Dendritic cell treated with granulocyte-macrophage colony-stimulating factor and Interleukin-4, amounts not matched to agents 40 ng/mL and 50 ng/mL, for 4 days (primary cell): ENCODE results near the gene TOR4A.

Experiments
- H3K27ac Mint-ChIP-seq: one replicate; pipeline ENCODE4 v1.8.0; 2022; ENCODE audit warnings: mild to moderate bottlenecking, mixed read lengths
- H3K27me3 Mint-ChIP-seq: one replicate; pipeline ENCODE4 v1.8.0; 2022; ENCODE audit warnings: mild to moderate bottlenecking, mixed read lengths
- H3K36me3 Mint-ChIP-seq: one replicate; pipeline ENCODE4 v1.8.0; 2022; ENCODE audit warnings: low read depth, mixed read lengths
- H3K4me1 Mint-ChIP-seq: one replicate; pipeline ENCODE4 v1.8.0; 2022; ENCODE audit warnings: low read depth, mixed read lengths
- H3K4me3 Mint-ChIP-seq: one replicate; pipeline ENCODE4 v1.8.0; 2022; ENCODE audit warnings: mild to moderate bottlenecking, moderate library complexity, mixed read lengths
- H3K9me3 Mint-ChIP-seq: one replicate; pipeline ENCODE4 v1.8.0; 2022; ENCODE audit warnings: mixed read lengths
- intact Hi-C: fragments of 100-400 bp; cut with micrococcal nuclease; formaldehyde crosslinking; loops from one replicate; pipeline ENCODE4 v1.15.0; 2022

TOR4A gene

GRCh38 chr9:137304383-137305059 lies 27.0 kb downstream of the TOR4A start:
- Mint-ChIP-seq H3K27me3 (peaks cover 67% of the 10 kb centered on the region), H3K4me3 (no peak overlapping the region), H3K4me1 (peaks cover 53% of the 10 kb centered on the region), H3K27ac (no peak overlapping the region), H3K9me3 (no peaks in the 10 kb centered on the region), H3K36me3 (no peaks in the 10 kb centered on the region)
- intact Hi-C loops = no loop called here

- peaks cover 53% of the 10 kb centered on the region for H3K4me1 Mint-ChIP-seq
- H3K27ac Mint-ChIP-seq = peak overlapping the region; percentile 32
- H3K9me3 Mint-ChIP-seq = no peaks in the 10 kb centered on the region
- no peaks in the 10 kb centered on the region for H3K36me3 Mint-ChIP-seq
- H3K4me3 Mint-ChIP-seq = no peak overlapping the region
- H3K27me3 Mint-ChIP-seq = peaks cover 69% of the 10 kb centered on the region
- intact Hi-C loops = no loop called here
These were observed 27.7 kb downstream of the TOR4A start for GRCh38 chr9:137305060-137305797.

- Mint-ChIP-seq H3K27me3 (peaks cover 69% of the 10 kb centered on the region), H3K4me3 (no peak overlapping the region), H3K36me3 (no peaks in the 10 kb centered on the region), H3K27ac (peak overlapping the region; percentile 32), H3K4me1 (peaks cover 51% of the 10 kb centered on the region), H3K9me3 (no peaks in the 10 kb centered on the region)
- intact Hi-C loops = no loop called here
These were observed 28.2 kb downstream of the TOR4A start for GRCh38 chr9:137305798-137306065.

DNA sequence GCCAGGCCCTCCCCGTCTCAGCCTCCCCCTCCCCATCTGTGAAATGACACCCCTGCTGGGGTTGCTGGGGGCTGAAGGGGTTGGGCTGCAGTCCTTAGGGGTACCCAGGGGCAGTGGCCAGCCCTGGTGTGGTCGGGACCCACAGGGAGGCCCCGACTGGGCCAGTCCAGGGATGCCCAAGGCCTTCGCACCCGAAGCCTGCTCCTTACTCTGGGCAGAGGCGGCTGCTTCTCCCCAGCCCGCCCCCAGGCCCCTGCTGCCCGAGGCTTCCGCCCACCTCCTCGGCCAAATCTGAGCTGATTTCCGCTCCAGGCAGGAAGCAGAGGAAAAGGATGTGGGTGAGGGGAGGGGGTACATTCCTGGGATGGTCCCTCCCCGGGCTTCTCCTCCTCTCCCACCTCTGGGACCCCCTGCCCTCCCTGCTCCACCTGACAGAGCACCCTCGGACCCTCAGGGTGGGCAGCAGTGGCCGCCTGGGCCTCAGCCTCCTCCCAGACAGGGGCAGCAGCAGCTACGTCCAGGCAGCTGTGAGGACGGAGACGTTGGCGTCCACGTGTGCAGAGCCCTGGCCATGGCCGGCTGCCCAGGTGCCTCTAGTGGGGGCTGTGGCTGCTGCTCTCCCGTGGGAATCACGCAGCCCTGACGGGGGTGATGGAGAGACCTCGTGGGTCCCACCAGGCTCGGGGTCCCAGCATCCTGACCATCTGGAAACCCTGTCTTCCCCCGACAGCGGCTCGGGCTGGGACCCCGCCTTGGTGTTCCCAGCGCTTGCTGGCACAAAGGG lies 28.7 kb downstream of the TOR4A start:
- H3K4me3 Mint-ChIP-seq = no peak overlapping the region
- no peaks in the 10 kb centered on the region for H3K9me3 Mint-ChIP-seq
- H3K4me1 Mint-ChIP-seq = peaks cover 48% of the 10 kb centered on the region
- peaks cover 65% of the 10 kb centered on the region for H3K27me3 Mint-ChIP-seq
- intact Hi-C loops = no loop called here
- H3K27ac Mint-ChIP-seq = peak overlapping the region; percentile 64
- no peaks in the 10 kb centered on the region for H3K36me3 Mint-ChIP-seq

GRCh38 chr9:137306850-137307254 lies 29.3 kb downstream of the TOR4A start:
- Mint-ChIP-seq H3K27me3 (peaks cover 61% of the 10 kb centered on the region), H3K27ac (peak overlapping the region; percentile 64), H3K4me3 (peak overlapping the region; percentile 67), H3K36me3 (no peaks in the 10 kb centered on the region), H3K4me1 (peaks cover 44% of the 10 kb centered on the region), H3K9me3 (no peaks in the 10 kb centered on the region)
- intact Hi-C loops = no loop called here

DNA sequence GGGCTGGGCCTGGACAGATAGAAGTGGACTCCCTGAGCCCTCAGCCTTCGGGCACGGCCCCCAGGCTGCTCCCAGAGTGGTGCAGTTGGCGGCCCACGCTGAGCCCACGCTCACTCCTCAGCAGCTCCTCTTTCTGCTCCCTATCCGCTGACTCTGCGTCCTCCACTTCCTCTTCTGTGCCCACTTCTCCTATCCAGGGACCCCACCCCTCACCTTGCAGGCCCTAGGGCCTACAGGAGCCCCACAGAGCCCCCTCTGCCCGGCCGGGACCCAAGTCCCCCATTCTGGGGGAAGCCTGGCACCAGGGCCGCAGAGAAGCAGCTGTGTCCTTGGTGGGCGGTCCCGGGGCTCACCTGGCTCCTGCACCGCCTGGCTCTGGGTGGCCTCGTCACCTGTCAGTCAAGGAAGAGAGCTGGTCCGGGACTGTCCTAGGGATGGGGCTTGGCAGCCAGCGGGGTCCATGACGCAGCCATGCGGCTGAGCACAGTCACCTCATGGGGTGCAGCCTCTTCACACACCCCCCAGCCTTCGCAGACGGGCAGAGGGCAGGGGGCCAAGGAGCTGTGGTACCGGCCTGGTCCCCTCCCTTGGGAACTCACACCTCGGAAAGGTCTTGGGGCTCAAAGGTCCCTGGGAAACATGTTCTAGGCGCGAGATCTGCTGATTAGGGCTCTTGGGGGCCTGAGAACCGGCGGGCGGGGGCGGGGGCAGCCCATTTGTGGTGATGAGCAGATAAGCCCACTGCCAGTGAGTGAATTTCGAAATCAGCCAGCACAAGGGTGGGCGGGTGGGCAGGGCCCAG lies 29.9 kb downstream of the TOR4A start:
- Mint-ChIP-seq H3K27me3 (peaks cover 61% of the 10 kb centered on the region), H3K4me3 (peak overlapping the region; percentile 67), H3K36me3 (no peaks in the 10 kb centered on the region), H3K4me1 (peaks cover 44% of the 10 kb centered on the region), H3K27ac (peak overlapping the region; percentile 64), H3K9me3 (no peaks in the 10 kb centered on the region)
- intact Hi-C loops = no loop called here

- Mint-ChIP-seq H3K27ac (peak overlapping the region; percentile 64), H3K4me3 (no peak overlapping the region), H3K4me1 (peaks cover 43% of the 10 kb centered on the region), H3K27me3 (peaks cover 60% of the 10 kb centered on the region), H3K36me3 (no peaks in the 10 kb centered on the region), H3K9me3 (no peaks in the 10 kb centered on the region)
- intact Hi-C loops = no loop called here
These were observed 30.6 kb downstream of the TOR4A start for GRCh38 chr9:137308057-137308619.

- H3K36me3 Mint-ChIP-seq = no peaks in the 10 kb centered on the region
- intact Hi-C loops = no loop called here
- H3K4me3 Mint-ChIP-seq = no peak overlapping the region
- peak overlapping the region; percentile 22 for H3K27ac Mint-ChIP-seq
- peaks cover 55% of the 10 kb centered on the region for H3K27me3 Mint-ChIP-seq
- H3K9me3 Mint-ChIP-seq = no peaks in the 10 kb centered on the region
- H3K4me1 Mint-ChIP-seq = peaks cover 34% of the 10 kb centered on the region
These were observed 32.1 kb downstream of the TOR4A start for GRCh38 chr9:137309368-137310188.

DNA sequence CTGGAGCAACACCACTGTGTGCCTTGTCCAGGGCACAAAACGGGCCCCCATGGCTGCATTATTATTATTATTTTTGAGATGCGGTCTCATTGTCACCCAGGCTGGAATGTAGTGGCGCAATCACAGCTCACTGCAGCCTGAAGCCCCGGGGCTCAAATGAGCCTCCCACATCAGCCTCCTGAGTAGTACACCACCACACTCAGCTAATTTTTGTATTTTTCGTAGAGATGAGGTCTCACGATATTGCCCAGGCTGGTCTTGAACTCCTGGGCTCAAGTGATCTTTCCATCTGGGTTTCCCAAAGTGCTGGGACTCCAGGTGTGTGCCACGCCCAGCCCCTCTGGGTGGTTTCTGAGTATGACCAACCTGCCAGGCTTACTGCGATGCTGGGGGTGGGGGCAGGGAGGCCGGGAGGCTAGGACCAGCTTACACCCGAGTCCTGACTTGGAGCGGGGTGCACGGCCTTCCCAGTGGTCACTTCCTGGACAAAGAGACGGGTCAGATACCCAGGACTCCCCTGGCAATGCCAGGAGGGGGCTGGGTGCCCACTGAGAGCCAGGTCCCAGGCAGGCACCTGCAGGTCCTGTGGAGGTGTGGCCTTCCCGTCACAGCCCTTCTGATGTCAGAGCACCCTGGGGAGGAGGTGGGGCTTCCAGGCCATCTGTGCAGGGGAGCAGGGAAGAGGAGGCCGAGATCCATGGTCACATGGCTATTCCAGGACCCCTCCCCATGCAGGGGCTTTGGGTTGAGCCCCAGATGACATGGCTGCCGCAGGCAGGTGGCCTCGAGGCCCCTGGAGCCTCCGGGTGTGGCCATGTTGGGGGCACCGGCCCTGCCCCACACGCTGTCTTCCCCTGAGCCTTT lies 32.9 kb downstream of the TOR4A start:
- Mint-ChIP-seq H3K9me3 (no peaks in the 10 kb centered on the region), H3K4me1 (peaks cover 31% of the 10 kb centered on the region), H3K36me3 (no peaks in the 10 kb centered on the region), H3K27me3 (peaks cover 54% of the 10 kb centered on the region), H3K27ac (peak overlapping the region; percentile 51), H3K4me3 (no peak overlapping the region)
- intact Hi-C loops = no loop called here

GRCh38 chr9:137311171-137311985 lies 33.9 kb downstream of the TOR4A start:
- no peaks in the 10 kb centered on the region for H3K36me3 Mint-ChIP-seq
- peaks cover 23% of the 10 kb centered on the region for H3K4me1 Mint-ChIP-seq
- H3K4me3 Mint-ChIP-seq = no peak overlapping the region

GRCh38 chr9:137311986-137312851 lies 34.7 kb downstream of the TOR4A start:
- Mint-ChIP-seq H3K9me3 (no peaks in the 10 kb centered on the region), H3K4me3 (no peak overlapping the region), H3K27ac (no peak overlapping the region), H3K27me3 (peaks cover 54% of the 10 kb centered on the region), H3K36me3 (no peaks in the 10 kb centered on the region), H3K4me1 (peaks cover 20% of the 10 kb centered on the region)
- intact Hi-C loops = no loop called here

More at GRCh38 chr9:137311171-137311985, 33.9 kb downstream of the TOR4A start:
- H3K9me3 Mint-ChIP-seq = no peaks in the 10 kb centered on the region
- intact Hi-C loops = no loop called here
- peaks cover 54% of the 10 kb centered on the region for H3K27me3 Mint-ChIP-seq
- H3K27ac Mint-ChIP-seq = peak overlapping the region; percentile 51
